Testis (tissue), 2 donors: ENCODE results near the gene LACRT.

Experiments used
- POLR2A ChIP-seq: fragments of 450-650 bp; IDR thresholded peaks from one replicate; pipeline ENCODE4 v1.6.1; 2017; ENCODE audit warnings: antibody characterized with exemption, mild to moderate bottlenecking, moderate library complexity
- TF ChIP-seq, protein P1 (sequence below), 3 experiments: fragments of 450-650 bp in 2 of 3; fragments of 200-600 bp in 1 of 3; sonication (generic) in 1 of 3; IDR thresholded peaks; one replicate each; pipeline ENCODE4 v1.5.1; 2016 to 2019; ENCODE audit warnings: antibody characterized with exemption in 3 of 3, mild to moderate bottlenecking in 2 of 3, moderate library complexity in 1 of 3

GRCh38 chr12:54601841-54602240, 32.9 kb downstream of the LACRT start:
- TF ChIP-seq, protein P1, sequence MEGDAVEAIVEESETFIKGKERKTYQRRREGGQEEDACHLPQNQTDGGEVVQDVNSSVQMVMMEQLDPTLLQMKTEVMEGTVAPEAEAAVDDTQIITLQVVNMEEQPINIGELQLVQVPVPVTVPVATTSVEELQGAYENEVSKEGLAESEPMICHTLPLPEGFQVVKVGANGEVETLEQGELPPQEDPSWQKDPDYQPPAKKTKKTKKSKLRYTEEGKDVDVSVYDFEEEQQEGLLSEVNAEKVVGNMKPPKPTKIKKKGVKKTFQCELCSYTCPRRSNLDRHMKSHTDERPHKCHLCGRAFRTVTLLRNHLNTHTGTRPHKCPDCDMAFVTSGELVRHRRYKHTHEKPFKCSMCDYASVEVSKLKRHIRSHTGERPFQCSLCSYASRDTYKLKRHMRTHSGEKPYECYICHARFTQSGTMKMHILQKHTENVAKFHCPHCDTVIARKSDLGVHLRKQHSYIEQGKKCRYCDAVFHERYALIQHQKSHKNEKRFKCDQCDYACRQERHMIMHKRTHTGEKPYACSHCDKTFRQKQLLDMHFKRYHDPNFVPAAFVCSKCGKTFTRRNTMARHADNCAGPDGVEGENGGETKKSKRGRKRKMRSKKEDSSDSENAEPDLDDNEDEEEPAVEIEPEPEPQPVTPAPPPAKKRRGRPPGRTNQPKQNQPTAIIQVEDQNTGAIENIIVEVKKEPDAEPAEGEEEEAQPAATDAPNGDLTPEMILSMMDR (IDR thresholded peaks at IDR 0.05): no peak
- no peak for TF ChIP-seq POLR2A
